Neuronal stem cell (in vitro differentiated cells): ENCODE results near the gene SERGEF.

Experiments used
- DNase-seq: peaks from one replicate; pipeline ENCODE4 v3.0.0-alpha.2; 2013; ENCODE audit warnings: low spot score
- H2AFZ ChIP-seq: one replicate; pipeline ENCODE4 v1.6.1; 2013; ENCODE audit warnings: mild to moderate bottlenecking, low read length, inconsistent platforms
- H2AK5ac ChIP-seq: 2 replicates; pipeline ENCODE4 v1.6.1; 2013; ENCODE audit warnings: low read depth, mild to moderate bottlenecking, inconsistent platforms, low read length, moderate library complexity, mixed read lengths
- H2BK120ac ChIP-seq: 2 replicates; pipeline ENCODE4 v1.6.1; 2013; ENCODE audit warnings: low read depth, mild to moderate bottlenecking, inconsistent platforms, low read length, moderate library complexity, mixed read lengths
- H2BK12ac ChIP-seq: one replicate; pipeline ENCODE4 v1.6.1; 2013; ENCODE audit warnings: low read length, inconsistent platforms
- H2BK15ac ChIP-seq: 2 replicates; pipeline ENCODE4 v1.6.1; 2013; ENCODE audit warnings: mild to moderate bottlenecking, low read length, inconsistent platforms, mixed read lengths
- H2BK5ac ChIP-seq: one replicate; pipeline ENCODE4 v1.6.1; 2013; ENCODE audit warnings: inconsistent platforms, mild to moderate bottlenecking, low read length, moderate library complexity
- H3K14ac ChIP-seq: one replicate; pipeline ENCODE4 v1.6.1; 2013; ENCODE audit warnings: low read length, inconsistent platforms
- H3K18ac ChIP-seq: 2 replicates; pipeline ENCODE4 v1.6.1; 2013; ENCODE audit warnings: low read length, inconsistent platforms
- H3K23ac ChIP-seq: 2 replicates; pipeline ENCODE4 v1.6.1; 2013; ENCODE audit warnings: low read depth, mild to moderate bottlenecking, mixed read lengths, low read length, inconsistent platforms; ENCODE audit not compliant: poor library complexity
- H3K27ac ChIP-seq: replicated peaks from 3 replicates; pipeline ENCODE4 v1.5.1; 2013; ENCODE audit warnings: low read length, inconsistent platforms
- H3K27me3 ChIP-seq, 3 experiments: 2 replicates each; pipeline ENCODE4 v1.6.1; 2013; ENCODE audit warnings: low read length in 3 of 3, mild to moderate bottlenecking in 2 of 3, inconsistent platforms in 1 of 3, low read depth in 1 of 3, mixed read lengths in 1 of 3, moderate library complexity in 1 of 3; ENCODE audit not compliant: control insufficient read depth in 3 of 3, insufficient read depth in 3 of 3
- H3K36me3 ChIP-seq, 2 donors: replicated peaks in 1 of 2; 2 replicates each; pipeline ENCODE4 v1.6.1; 2013; ENCODE audit warnings: low read length in 2 of 2; ENCODE audit not compliant: control insufficient read depth in 2 of 2, insufficient read depth in 2 of 2
- H3K4ac ChIP-seq: 2 replicates; pipeline ENCODE4 v1.6.1; 2013; ENCODE audit warnings: inconsistent platforms, mild to moderate bottlenecking, low read length, moderate library complexity
- H3K4me1 ChIP-seq, 2 donors: 1 replicate in 1 of 2; 2 replicates in 1 of 2; pipeline ENCODE4 v1.6.1; 2013; ENCODE audit warnings: low read length in 2 of 2, low read depth in 1 of 2; ENCODE audit not compliant: control insufficient read depth in 2 of 2, insufficient read depth in 1 of 2
- H3K4me2 ChIP-seq: one replicate; pipeline ENCODE4 v1.6.1; 2013; ENCODE audit warnings: mild to moderate bottlenecking, low read length, inconsistent platforms; ENCODE audit not compliant: insufficient read depth, poor library complexity, severe bottlenecking
- H3K4me3 ChIP-seq, 2 donors: 2 replicates each; pipeline ENCODE4 v1.5.1; 2013; ENCODE audit warnings: low read length in 2 of 2, mild to moderate bottlenecking in 2 of 2, inconsistent platforms in 1 of 2, moderate library complexity in 1 of 2
- H3K79me1 ChIP-seq: one replicate; pipeline ENCODE4 v1.6.1; 2013; ENCODE audit warnings: low read depth, mild to moderate bottlenecking, inconsistent platforms, low read length, moderate library complexity
- H3K9ac ChIP-seq: one replicate; pipeline ENCODE4 v1.6.1; 2013; ENCODE audit warnings: mild to moderate bottlenecking, low read depth, low read length, inconsistent platforms; ENCODE audit not compliant: poor library complexity
- H3K9me3 ChIP-seq, 2 donors: replicated peaks in 1 of 2; 2 replicates each; pipeline versions ENCODE3 to v1.6.1; 2013; ENCODE audit warnings: low read length in 2 of 2, mild to moderate bottlenecking in 2 of 2, inconsistent platforms in 1 of 2, low read depth in 1 of 2, mixed read lengths in 1 of 2, moderate library complexity in 1 of 2; ENCODE audit not compliant: control insufficient read depth in 2 of 2, insufficient read depth in 1 of 2
- H4K8ac ChIP-seq: one replicate; pipeline ENCODE4 v1.6.1; 2013; ENCODE audit warnings: low read depth, mild to moderate bottlenecking, inconsistent platforms, low read length, moderate library complexity
- H4K91ac ChIP-seq: one replicate; pipeline ENCODE4 v1.6.1; 2013; ENCODE audit warnings: low read length, low read depth, mild to moderate bottlenecking, inconsistent platforms; ENCODE audit not compliant: poor library complexity
- WGBS, 2 donors: extraction: QIAGEN DNeasy Blood & Tissue Kit; methylation state at CpG; one replicate each; pipeline ENCODE4 v1.1.7; 2013; ENCODE audit warnings: missing lambda C conversion rate in 2 of 2, mixed read lengths in 1 of 2; ENCODE audit not compliant: insufficient read length in 2 of 2, insufficient replicate concordance in 1 of 2; ENCODE audit errors: extremely low coverage in 2 of 2; 5-methylcytosine and 5-hydroxymethylcytosine counted together

SERGEF gene

DNA sequence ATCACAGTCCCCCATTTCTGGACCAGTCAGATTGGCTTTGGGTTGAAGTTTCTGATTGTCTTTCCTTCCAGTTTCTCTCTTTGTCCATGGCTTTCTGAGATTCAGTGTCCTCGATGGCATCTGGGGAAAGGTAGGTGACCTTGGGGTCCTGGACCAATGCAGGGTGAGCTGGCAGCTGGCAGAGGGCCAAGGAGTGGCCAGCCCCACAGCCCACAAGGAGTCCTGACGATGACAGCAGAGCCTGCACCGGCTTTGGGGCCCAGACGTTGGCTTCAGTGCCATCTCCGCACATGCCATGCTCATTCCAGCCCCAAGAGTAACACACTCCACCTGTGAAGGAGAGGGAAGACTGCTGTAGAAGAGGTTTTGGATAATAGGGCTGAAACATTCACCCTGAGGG lies 224.8 kb downstream of the SERGEF start:
- H2BK12ac ChIP-seq, result no peak overlapping the region
- no peak overlapping the region for H3K4ac ChIP-seq
- H4K91ac ChIP-seq, result no peak overlapping the region
- H2BK5ac ChIP-seq, result no peak overlapping the region
- H3K14ac ChIP-seq, result no peak overlapping the region
- DNase-seq, result no peak
- H2BK15ac ChIP-seq, result no peak overlapping the region
- no peak overlapping the region for H2AFZ ChIP-seq
- H3K23ac ChIP-seq, result peak overlapping the region; percentile 45
- no peaks in the 10 kb centered on the region for H3K79me1 ChIP-seq
- H2AK5ac ChIP-seq, result no peak overlapping the region
- H3K4me2 ChIP-seq, result no peak overlapping the region
- H3K27ac ChIP-seq, result no peak overlapping the region
- H3K9ac ChIP-seq, result no peak overlapping the region
- H3K4me1 ChIP-seq, result peaks cover 0 to 4% of the 10 kb centered on the region in 2 donors
- no peak overlapping the region for H2BK120ac ChIP-seq
- no peak overlapping the region for H4K8ac ChIP-seq
- no CpG with 5 or more reads among the region's 5 CpGs for WGBS, 2 donors
- H3K27me3 ChIP-seq, result no peaks in the 10 kb centered on the region
- H3K4me3 ChIP-seq, result no peak overlapping the region
- H3K18ac ChIP-seq, result no peak overlapping the region
- H3K9me3 ChIP-seq, result no peaks in the 10 kb centered on the region
- H3K36me3 ChIP-seq, result no peaks in the 10 kb centered on the region

DNA sequence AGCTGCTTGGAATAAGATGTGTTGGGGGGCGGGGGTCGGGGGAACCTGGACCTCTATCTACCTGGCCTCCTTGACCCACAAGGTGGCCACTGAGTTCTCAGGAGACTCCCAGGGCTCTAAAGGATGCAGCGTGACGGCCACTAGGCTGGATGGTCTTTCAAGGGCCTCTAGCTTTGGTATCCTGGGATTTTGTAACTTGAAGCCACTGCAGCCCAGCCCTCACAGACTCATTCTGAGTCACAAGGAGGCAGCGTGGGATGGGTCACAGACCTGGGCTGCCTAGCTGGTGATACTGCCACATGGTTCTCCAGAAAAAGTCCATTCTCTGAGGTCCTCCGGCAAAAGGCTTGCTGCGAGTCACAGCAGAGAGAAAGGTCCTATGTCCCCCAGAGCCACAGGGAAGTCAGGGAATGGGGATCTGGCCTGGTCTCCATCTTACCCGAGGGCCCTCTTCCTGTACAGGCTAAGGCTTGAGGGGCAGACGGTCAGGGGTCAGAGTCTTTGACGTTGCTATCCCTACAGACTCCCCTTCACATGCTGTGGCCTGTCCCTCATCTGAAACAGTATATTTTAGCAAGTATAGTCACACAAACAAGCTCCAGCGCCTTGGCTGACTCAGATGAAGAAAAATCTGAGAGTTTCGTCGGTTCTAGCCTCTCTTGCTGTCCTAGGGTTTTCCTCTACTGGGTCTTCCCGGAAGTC lies 225.9 kb downstream of the SERGEF start:
- Histone ChIP-seq H2BK5ac (no peak overlapping the region), H3K14ac (no peak overlapping the region), H2BK12ac (peak overlapping the region; percentile 69), H2BK15ac (no peak overlapping the region), H2BK120ac (no peak overlapping the region), H3K27ac (no peak overlapping the region), H3K27me3 (no peaks in the 10 kb centered on the region), H2AFZ (no peak overlapping the region), H3K79me1 (no peaks in the 10 kb centered on the region), H3K4me2 (no peak overlapping the region), H4K8ac (no peak overlapping the region), H3K4ac (peak overlapping the region; percentile 45), H3K18ac (peak overlapping the region; percentile 61), H3K9ac (no peak overlapping the region), H4K91ac (peak overlapping the region; percentile 64), H3K36me3 (no peaks in the 10 kb centered on the region), H3K4me3 (no peak overlapping the region), H3K23ac (no peak overlapping the region), H3K9me3 (no peaks in the 10 kb centered on the region), H2AK5ac (peak overlapping the region; percentile 38), H3K4me1 (peaks cover 0 to 4% of the 10 kb centered on the region in 2 donors)
- DNase-seq, result no peak
- WGBS, 2 donors, result no CpG with 5 or more reads among the region's 14 CpGs

DNA sequence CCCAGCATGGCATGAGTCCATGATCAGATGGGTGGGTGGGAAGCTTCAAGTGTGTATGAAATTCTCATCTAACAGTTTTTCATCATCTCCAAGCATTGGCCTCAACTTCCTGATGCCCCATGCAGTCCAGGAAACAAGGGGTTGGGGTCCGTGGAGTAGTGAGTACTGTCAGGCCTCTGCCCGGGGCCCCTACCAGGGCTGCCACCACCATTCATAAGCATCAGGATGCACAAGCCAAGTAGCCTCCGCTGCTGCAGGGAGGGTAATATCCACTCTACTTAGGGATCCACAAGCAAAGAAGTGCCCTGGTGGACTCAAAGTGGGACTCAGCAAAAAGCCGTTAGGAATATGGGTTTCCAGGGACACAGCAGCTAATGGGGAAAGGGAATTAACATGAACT lies 229.0 kb downstream of the SERGEF start:
- no peaks in the 10 kb centered on the region for H3K36me3 ChIP-seq
- no CpG with 5 or more reads among the region's 4 CpGs for WGBS, 2 donors
- no peaks in the 10 kb centered on the region for H3K79me1 ChIP-seq
- no peak overlapping the region for H3K4me3 ChIP-seq
- H3K9ac ChIP-seq, result no peak overlapping the region
- no peak overlapping the region for H4K91ac ChIP-seq
- H3K4me1 ChIP-seq, result peaks cover 0 to 6% of the 10 kb centered on the region in 2 donors
- DNase-seq, result no peak
- no peak overlapping the region for H2AK5ac ChIP-seq
- H2BK12ac ChIP-seq, result no peak overlapping the region
- no peak overlapping the region for H2BK15ac ChIP-seq
- no peaks in the 10 kb centered on the region for H3K9me3 ChIP-seq
- H3K18ac ChIP-seq, result no peak overlapping the region
- H3K4ac ChIP-seq, result no peak overlapping the region
- no peak overlapping the region for H2AFZ ChIP-seq
- H2BK5ac ChIP-seq, result no peak overlapping the region
- no peak overlapping the region for H2BK120ac ChIP-seq
- H4K8ac ChIP-seq, result no peak overlapping the region
- no peak overlapping the region for H3K14ac ChIP-seq
- no peak overlapping the region for H3K23ac ChIP-seq
- H3K27me3 ChIP-seq, result no peaks in the 10 kb centered on the region
- H3K4me2 ChIP-seq, result no peak overlapping the region
- H3K27ac ChIP-seq, result no peak overlapping the region

DNA sequence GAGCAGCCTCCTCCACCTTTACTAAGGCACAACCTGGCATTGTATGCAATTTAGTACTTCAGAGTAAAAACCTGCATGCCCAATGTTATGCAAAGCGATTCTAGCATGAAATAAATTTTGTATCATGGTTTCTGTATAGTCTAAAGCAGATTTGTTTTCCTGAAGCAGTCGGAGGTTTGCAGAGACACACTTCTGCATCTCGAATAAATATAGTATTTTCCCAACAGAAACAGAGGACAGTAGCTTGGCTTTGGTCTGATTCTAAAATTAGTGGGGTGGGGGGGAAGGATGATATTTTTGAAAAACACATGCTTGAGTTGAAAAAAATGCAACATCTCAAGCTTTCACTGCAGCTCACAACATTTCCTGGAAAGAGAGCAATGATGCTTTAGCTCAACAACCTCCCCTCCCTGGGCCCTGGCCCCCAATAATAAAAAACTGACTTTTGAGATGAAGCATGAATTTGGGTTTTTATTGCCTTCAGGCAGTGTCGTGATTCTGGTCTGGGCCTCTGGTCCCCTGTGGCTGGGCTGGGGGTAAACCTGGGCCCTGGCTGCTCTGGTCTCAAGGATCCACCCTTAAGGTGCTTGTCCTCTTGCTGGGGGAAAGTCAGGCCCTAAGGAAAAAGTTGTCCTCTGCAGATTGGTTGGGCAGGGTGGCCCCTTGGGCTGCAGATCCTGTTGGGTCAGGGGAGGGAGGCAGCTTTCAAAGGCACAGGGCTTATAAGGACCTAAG lies 230.1 kb downstream of the SERGEF start:
- no peak overlapping the region for H3K4ac ChIP-seq
- H4K91ac ChIP-seq, result no peak overlapping the region
- no peak overlapping the region for H3K23ac ChIP-seq
- DNase-seq, result no peak
- H4K8ac ChIP-seq, result no peak overlapping the region
- no peaks in the 10 kb centered on the region for H3K79me1 ChIP-seq
- no peak overlapping the region for H3K4me2 ChIP-seq
- no peaks in the 10 kb centered on the region for H3K27me3 ChIP-seq
- no peak overlapping the region for H3K4me3 ChIP-seq
- no peak overlapping the region for H2BK12ac ChIP-seq
- no peak overlapping the region for H2AK5ac ChIP-seq
- no peak overlapping the region for H2BK120ac ChIP-seq
- H3K27ac ChIP-seq, result no peak overlapping the region
- H2BK15ac ChIP-seq, result no peak overlapping the region
- no peak overlapping the region for H3K14ac ChIP-seq
- H3K9me3 ChIP-seq, result no peaks in the 10 kb centered on the region
- H3K9ac ChIP-seq, result no peak overlapping the region
- H2BK5ac ChIP-seq, result no peak overlapping the region
- H3K4me1 ChIP-seq, result peaks cover 0 to 6% of the 10 kb centered on the region in 2 donors
- H3K18ac ChIP-seq, result no peak overlapping the region
- no CpG with 5 or more reads among the region's 4 CpGs for WGBS, 2 donors
- no peak overlapping the region for H2AFZ ChIP-seq
- no peaks in the 10 kb centered on the region for H3K36me3 ChIP-seq
